HepG2 (cell line): ENCODE results near the gene SLC39A1. TPM values are rescaled to one million over a fixed set of nuclear protein-coding genes. Genes with fewer than 3 reads are reported as not detected.

Experiments
- GPN1 ChIP-seq: sonication (generic); formaldehyde crosslinking; IDR thresholded peaks from 2 replicates; pipeline ENCODE4 v1.5.1; 2020; ENCODE audit warnings: missing genetic modification reagents, borderline replicate concordance
- GZF1 ChIP-seq: sonication (generic); formaldehyde crosslinking; IDR thresholded peaks from 2 replicates; pipeline ENCODE4 v1.5.1; 2020; ENCODE audit warnings: mild to moderate bottlenecking, missing genetic modification reagents
- HOXA5 ChIP-seq: sonication (generic); formaldehyde crosslinking; IDR thresholded peaks from 2 replicates; pipeline ENCODE4 v1.4.0; 2020; ENCODE audit warnings: missing genetic modification reagents
- KDM3A ChIP-seq: IDR thresholded peaks from 2 replicates; pipeline ENCODE4 v1.6.1; 2018; ENCODE audit warnings: low read depth, missing compliant biosample characterization
- RBFOX2 ChIP-seq: fragments of 200-400 bp; formaldehyde crosslinking; IDR thresholded peaks from 2 replicates; pipeline ENCODE4 v1.6.1; 2017; ENCODE audit warnings: low read depth, mild to moderate bottlenecking, low read length
- RBM39 ChIP-seq: fragments of 200-400 bp; formaldehyde crosslinking; IDR thresholded peaks from one replicate; pipeline ENCODE4 v1.6.1; 2018; ENCODE audit warnings: antibody characterized with exemption, mild to moderate bottlenecking, low read depth, low read length; ENCODE audit not compliant: poor library complexity, severe bottlenecking
- TOPORS ChIP-seq: sonication (generic); formaldehyde crosslinking; IDR thresholded peaks from 2 replicates; pipeline ENCODE4 v1.8.0; 2023; ENCODE audit warnings: mild to moderate bottlenecking, missing genetic modification reagents
- TRIM24 ChIP-seq: sonication (generic); formaldehyde crosslinking; IDR thresholded peaks from 2 replicates; pipeline ENCODE4 v1.8.0; 2022; ENCODE audit warnings: mild to moderate bottlenecking, missing genetic modification reagents
- ZFP37 ChIP-seq: sonication (generic); formaldehyde crosslinking; IDR thresholded peaks from 2 replicates; pipeline ENCODE4 v1.4.0; 2020; ENCODE audit warnings: missing genetic modification reagents, borderline replicate concordance
- ZNF292 ChIP-seq: sonication (generic); formaldehyde crosslinking; IDR thresholded peaks from 2 replicates; pipeline ENCODE4 v1.8.1; 2022; ENCODE audit warnings: mild to moderate bottlenecking, low read depth, missing genetic modification reagents, borderline replicate concordance
- ZNF569 ChIP-seq: sonication (generic); formaldehyde crosslinking; IDR thresholded peaks from 2 replicates; pipeline ENCODE4 v1.5.0; 2020; ENCODE audit warnings: mild to moderate bottlenecking, missing genetic modification reagents, moderate library complexity, borderline replicate concordance
- ZNF605 ChIP-seq: sonication (generic); formaldehyde crosslinking; IDR thresholded peaks from 2 replicates; pipeline ENCODE4 v1.8.0; 2022; ENCODE audit warnings: mild to moderate bottlenecking, missing genetic modification reagents
- ZNF747 ChIP-seq: sonication (generic); formaldehyde crosslinking; IDR thresholded peaks from 2 replicates; pipeline ENCODE4 v1.8.1; 2023; ENCODE audit warnings: missing genetic modification reagents, mild to moderate bottlenecking, borderline replicate concordance
- ZNF775 ChIP-seq: sonication (generic); formaldehyde crosslinking; IDR thresholded peaks from 2 replicates; pipeline ENCODE4 v1.4.0; 2020; ENCODE audit warnings: missing genetic modification reagents, mild to moderate bottlenecking, moderate library complexity, borderline replicate concordance
- polyA plus RNA-seq, 8 experiments: library from polyadenylated mRNA; depleted of rRNA in 3 of 8; stranded (reverse) in 7 of 8; unstranded in 1 of 8; fragments of >200 nt; fragmentation: Illumina TruSeq in 4 of 8; extraction: Trizol in 4 of 8; gene quantifications; 2 replicates each; pipeline versions ENCODE4 v1.2.1 to v1.2.3, GENCODE V29; 2011 to 2016; ENCODE audit warnings: low read depth in 4 of 8, missing spikeins in 1 of 8, mixed read lengths in 1 of 8; ENCODE audit not compliant: insufficient read depth in 1 of 8
- total RNA-seq, 5 experiments: library from RNA; depleted of rRNA; stranded (reverse); fragments of >200 nt; fragmentation: Illumina TruSeq; extraction: Trizol; gene quantifications; 2 replicates each; pipeline ENCODE4 v1.2.3, GENCODE V29; 2016; ENCODE audit warnings: low read depth in 1 of 5
- TF ChIP-seq, protein P1 (sequence below): IDR thresholded peaks from 2 replicates; pipeline ENCODE4 v1.6.1; 2012; ENCODE audit warnings: low read depth, low read length, improper control_type of control experiment
- TF ChIP-seq, protein P2 (sequence below), 2 experiments: fragments of 450-650 bp in 1 of 2; sonication (generic) in 1 of 2; formaldehyde crosslinking; IDR thresholded peaks; 2 replicates each; pipeline versions ENCODE4 v1.5.0 to v1.8.0; 2020 to 2022; ENCODE audit warnings: mild to moderate bottlenecking in 1 of 2, missing genetic modification reagents in 1 of 2
- TF ChIP-seq, protein P3 (sequence below): sonication (generic); formaldehyde crosslinking; IDR thresholded peaks from 2 replicates; pipeline ENCODE4 v1.4.0; 2020; ENCODE audit warnings: missing genetic modification reagents
- TF ChIP-seq, protein P4 (sequence below): sonication (generic); formaldehyde crosslinking; IDR thresholded peaks from 2 replicates; pipeline ENCODE4 v1.5.1; 2020; ENCODE audit warnings: mild to moderate bottlenecking, missing genetic modification reagents, borderline replicate concordance
- TF ChIP-seq, protein P5 (sequence below): sonication (generic); formaldehyde crosslinking; IDR thresholded peaks from 2 replicates; pipeline ENCODE4 v1.4.0; 2020; ENCODE audit warnings: mild to moderate bottlenecking, low read depth, missing genetic modification reagents

Gene SLC39A1
- total and polyA plus RNA-seq, 2 of the 13 experiments (the other 11 are each of a cell fraction or from before 2014, with no cell fraction given), result 71.2 to 78.4 TPM

DNA sequence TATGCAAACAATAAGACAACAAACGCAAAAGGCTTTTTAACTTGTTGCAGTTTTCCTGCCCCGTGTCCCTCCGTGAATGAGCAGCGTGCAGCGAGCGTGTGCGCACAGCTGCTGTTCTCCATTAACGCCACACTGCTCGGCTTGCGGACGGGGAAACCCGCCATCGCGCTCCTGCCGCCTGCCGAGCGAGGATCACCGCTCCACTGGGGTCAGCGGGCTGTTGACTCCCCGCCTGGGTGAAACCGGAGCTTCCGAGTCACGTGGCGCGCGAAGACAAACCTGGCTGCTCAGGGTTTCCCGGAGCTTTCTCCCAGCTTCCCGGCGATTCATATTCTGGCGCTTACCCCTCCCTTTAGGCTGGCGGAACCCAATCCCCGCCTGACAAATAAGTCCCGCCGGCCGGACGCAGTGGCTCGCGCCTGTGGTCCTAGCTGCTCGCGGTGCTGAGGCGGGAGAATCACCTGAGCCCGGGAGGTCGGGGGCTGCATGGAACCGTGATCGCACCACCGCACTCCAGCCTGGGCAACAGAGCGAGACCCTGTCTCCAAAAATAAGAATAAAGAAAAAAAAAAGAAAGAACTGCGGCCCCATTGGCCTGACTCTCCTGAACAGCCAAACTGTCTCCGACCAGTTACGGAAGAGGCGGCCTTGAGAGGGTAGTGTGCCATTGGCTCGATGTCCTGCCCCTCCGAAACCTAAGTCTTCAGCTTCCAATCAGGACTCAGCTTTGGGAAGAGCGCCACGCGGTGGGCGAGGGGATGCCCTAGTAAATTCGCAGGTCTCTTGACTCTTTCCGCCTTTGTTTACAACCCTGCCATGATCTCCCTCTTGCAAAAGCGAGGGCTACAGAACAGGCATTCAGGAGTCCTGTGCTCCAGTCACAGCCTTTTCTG, 4.0 kb upstream of the SLC39A1 start, which contains the start of gene CREB3L4 (continued):
- TF ChIP-seq ZNF747 (CRISPR knock-in tag) (peak; percentile 93; the same call in 1 of the 2 replicates), GZF1 (CRISPR knock-in tag) (peak; percentile 84), HOXA5 (CRISPR knock-in tag) (peak; percentile 34; the same call in 1 of the 2 replicates), GPN1 (no peak), ZFP37 (CRISPR knock-in tag) (0 out of 2 replicates have a peak, but pooled peaks have one; percentile 70), TRIM24 (CRISPR knock-in tag) (no peak), ZNF569 (CRISPR knock-in tag) (no peak), KDM3A (CRISPR knock-in tag) (no peak; the same call in 1 of the 2 replicates), ZNF292 (CRISPR knock-in tag) (peak; percentile 87), TOPORS (CRISPR knock-in tag) (peak; percentile 69), RBM39 (peak; percentile 40), ZNF775 (no peak), ZNF605 (CRISPR knock-in tag) (peak; percentile 95), RBFOX2 (peak; percentile 93)
- TF ChIP-seq, protein P1, sequence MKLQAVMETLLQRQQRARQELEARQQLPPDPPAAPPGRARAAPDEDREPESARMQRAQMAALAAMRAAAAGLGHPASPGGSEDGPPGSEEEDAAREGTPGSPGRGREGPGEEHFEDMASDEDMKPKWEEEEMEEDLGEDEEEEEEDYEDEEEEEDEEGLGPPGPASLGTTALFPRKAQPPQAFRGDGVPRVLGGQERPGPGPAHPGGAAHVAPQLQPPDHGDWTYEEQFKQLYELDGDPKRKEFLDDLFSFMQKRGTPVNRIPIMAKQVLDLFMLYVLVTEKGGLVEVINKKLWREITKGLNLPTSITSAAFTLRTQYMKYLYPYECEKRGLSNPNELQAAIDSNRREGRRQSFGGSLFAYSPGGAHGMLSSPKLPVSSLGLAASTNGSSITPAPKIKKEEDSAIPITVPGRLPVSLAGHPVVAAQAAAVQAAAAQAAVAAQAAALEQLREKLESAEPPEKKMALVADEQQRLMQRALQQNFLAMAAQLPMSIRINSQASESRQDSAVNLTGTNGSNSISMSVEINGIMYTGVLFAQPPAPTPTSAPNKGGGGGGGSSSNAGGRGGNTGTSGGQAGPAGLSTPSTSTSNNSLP, result 0 out of 2 replicates have a peak, but pooled peaks have one; percentile 9
- TF ChIP-seq, protein P2, sequence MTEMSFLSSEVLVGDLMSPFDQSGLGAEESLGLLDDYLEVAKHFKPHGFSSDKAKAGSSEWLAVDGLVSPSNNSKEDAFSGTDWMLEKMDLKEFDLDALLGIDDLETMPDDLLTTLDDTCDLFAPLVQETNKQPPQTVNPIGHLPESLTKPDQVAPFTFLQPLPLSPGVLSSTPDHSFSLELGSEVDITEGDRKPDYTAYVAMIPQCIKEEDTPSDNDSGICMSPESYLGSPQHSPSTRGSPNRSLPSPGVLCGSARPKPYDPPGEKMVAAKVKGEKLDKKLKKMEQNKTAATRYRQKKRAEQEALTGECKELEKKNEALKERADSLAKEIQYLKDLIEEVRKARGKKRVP (CRISPR knock-in tag; IDR thresholded peaks at IDR 0.05), result 0 out of 4 replicates have a peak, but pooled peaks of 1 of the 2 experiments have one; percentile 50
- TF ChIP-seq, protein P3, sequence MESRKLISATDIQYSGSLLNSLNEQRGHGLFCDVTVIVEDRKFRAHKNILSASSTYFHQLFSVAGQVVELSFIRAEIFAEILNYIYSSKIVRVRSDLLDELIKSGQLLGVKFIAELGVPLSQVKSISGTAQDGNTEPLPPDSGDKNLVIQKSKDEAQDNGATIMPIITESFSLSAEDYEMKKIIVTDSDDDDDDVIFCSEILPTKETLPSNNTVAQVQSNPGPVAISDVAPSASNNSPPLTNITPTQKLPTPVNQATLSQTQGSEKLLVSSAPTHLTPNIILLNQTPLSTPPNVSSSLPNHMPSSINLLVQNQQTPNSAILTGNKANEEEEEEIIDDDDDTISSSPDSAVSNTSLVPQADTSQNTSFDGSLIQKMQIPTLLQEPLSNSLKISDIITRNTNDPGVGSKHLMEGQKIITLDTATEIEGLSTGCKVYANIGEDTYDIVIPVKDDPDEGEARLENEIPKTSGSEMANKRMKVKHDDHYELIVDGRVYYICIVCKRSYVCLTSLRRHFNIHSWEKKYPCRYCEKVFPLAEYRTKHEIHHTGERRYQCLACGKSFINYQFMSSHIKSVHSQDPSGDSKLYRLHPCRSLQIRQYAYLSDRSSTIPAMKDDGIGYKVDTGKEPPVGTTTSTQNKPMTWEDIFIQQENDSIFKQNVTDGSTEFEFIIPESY (CRISPR knock-in tag), result no peak
- TF ChIP-seq, protein P4, sequence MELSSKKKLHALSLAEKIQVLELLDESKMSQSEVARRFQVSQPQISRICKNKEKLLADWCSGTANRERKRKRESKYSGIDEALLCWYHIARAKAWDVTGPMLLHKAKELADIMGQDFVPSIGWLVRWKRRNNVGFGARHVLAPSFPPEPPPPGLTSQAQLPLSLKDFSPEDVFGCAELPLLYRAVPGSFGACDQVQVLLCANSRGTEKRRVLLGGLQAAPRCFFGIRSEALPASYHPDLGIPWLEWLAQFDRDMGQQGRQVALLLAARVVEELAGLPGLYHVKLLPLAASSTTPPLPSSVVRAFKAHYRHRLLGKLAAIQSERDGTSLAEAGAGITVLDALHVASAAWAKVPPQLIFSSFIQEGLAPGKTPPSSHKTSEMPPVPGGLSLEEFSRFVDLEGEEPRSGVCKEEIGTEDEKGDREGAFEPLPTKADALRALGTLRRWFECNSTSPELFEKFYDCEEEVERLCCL (CRISPR knock-in tag), result 0 out of 2 replicates have a peak, but pooled peaks have one; percentile 61
- TF ChIP-seq, protein P5, sequence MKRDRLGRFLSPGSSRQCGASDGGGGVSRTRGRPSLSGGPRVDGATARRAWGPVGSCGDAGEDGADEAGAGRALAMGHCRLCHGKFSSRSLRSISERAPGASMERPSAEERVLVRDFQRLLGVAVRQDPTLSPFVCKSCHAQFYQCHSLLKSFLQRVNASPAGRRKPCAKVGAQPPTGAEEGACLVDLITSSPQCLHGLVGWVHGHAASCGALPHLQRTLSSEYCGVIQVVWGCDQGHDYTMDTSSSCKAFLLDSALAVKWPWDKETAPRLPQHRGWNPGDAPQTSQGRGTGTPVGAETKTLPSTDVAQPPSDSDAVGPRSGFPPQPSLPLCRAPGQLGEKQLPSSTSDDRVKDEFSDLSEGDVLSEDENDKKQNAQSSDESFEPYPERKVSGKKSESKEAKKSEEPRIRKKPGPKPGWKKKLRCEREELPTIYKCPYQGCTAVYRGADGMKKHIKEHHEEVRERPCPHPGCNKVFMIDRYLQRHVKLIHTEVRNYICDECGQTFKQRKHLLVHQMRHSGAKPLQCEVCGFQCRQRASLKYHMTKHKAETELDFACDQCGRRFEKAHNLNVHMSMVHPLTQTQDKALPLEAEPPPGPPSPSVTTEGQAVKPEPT (CRISPR knock-in tag), result no peak; the same call in 1 of the 2 replicates
